Smooth muscle cell (in vitro differentiated cells): Measurements from ENCODE around the gene CCDC69. TPM values are rescaled to one million over a fixed set of nuclear protein-coding genes. Genes with fewer than 3 reads are reported as not detected.

Experiments used
- DNase-seq: peaks from one replicate; lab custom pipeline; 2025; ENCODE audit not compliant: unreplicated experiment; lab: John Stamatoyannopoulos, UW
- H2AFZ ChIP-seq: fragments of 200-600 bp; sonication (generic); 2 replicates; pipeline ENCODE4 v1.6.0; 2016; ENCODE audit warnings: antibody characterized with exemption, low read depth, mild to moderate bottlenecking
- H3F3A ChIP-seq: fragments of 200-600 bp; sonication (generic); 2 replicates; pipeline ENCODE4 v1.6.0; 2017; ENCODE audit warnings: antibody characterized with exemption, low read depth
- H3K27ac ChIP-seq: fragments of 200-600 bp; sonication (generic); 2 replicates; pipeline ENCODE4 v1.5.1; 2016; ENCODE audit warnings: low read depth, mild to moderate bottlenecking
- H3K27me3 ChIP-seq: fragments of 200-600 bp; sonication (generic); 2 replicates; pipeline ENCODE4 v1.6.1; 2016; ENCODE audit warnings: low read depth, mild to moderate bottlenecking
- H3K36me3 ChIP-seq: fragments of 200-600 bp; sonication (generic); 2 replicates; pipeline ENCODE4 v1.5.1; 2016; ENCODE audit warnings: low read depth
- H3K4me1 ChIP-seq: fragments of 200-600 bp; sonication (generic); 2 replicates; pipeline ENCODE4 v1.5.1; 2016; ENCODE audit warnings: low read depth
- H3K4me2 ChIP-seq: fragments of 200-600 bp; sonication (generic); 2 replicates; pipeline ENCODE4 v1.6.0; 2016; ENCODE audit warnings: mild to moderate bottlenecking
- H3K4me3 ChIP-seq: fragments of 200-600 bp; sonication (generic); 2 replicates; pipeline ENCODE4 v1.5.1; 2016; ENCODE audit warnings: mild to moderate bottlenecking
- H3K79me2 ChIP-seq: fragments of 200-600 bp; sonication (generic); 2 replicates; pipeline ENCODE4 v1.6.0; 2016; ENCODE audit warnings: low read depth, mild to moderate bottlenecking
- H3K9ac ChIP-seq: fragments of 200-600 bp; sonication (generic); 2 replicates; pipeline ENCODE4 v1.6.0; 2016; ENCODE audit warnings: low read depth
- H3K9me3 ChIP-seq: fragments of 200-600 bp; sonication (generic); replicated peaks from 2 replicates; pipeline ENCODE4 v1.5.1; 2016; ENCODE audit warnings: low read depth
- H4K20me1 ChIP-seq: fragments of 200-600 bp; sonication (generic); 2 replicates; pipeline ENCODE4 v1.6.0; 2016; ENCODE audit warnings: low read depth
- WGBS: methylation state at CpG from one replicate; pipeline ENCODE4 v1.1.7; 2016; ENCODE audit warnings: low lambda C conversion rate; 5-methylcytosine and 5-hydroxymethylcytosine counted together
- polyA plus RNA-seq: library from polyadenylated mRNA; unstranded; fragments of >200 nt; fragmentation: Nextera tagmentation; extraction: Ambion mirVana; gene quantifications from 2 replicates; pipeline ENCODE4 v1.2.1, GENCODE V29; 2016
- total RNA-seq: library from RNA; depleted of rRNA; stranded (reverse); fragments of >200 nt; gene quantifications from 2 replicates; pipeline ENCODE4 v1.2.3, GENCODE V29; 2014
- TF ChIP-seq, protein P1 (sequence below): fragments of 200-600 bp; sonication (generic); IDR thresholded peaks from 2 replicates; pipeline ENCODE4 v1.5.1; 2017; ENCODE audit warnings: borderline replicate concordance, mild to moderate bottlenecking, antibody characterized with exemption; ENCODE audit not compliant: insufficient read depth, poor library complexity, severe bottlenecking

Gene CCDC69
- total and polyA plus RNA-seq, 2 experiments from 2014 or later: 1.1 to 1.2 TPM

GRCh38 chr5:151248651-151249050 is 24.8 kb upstream of the CCDC69 start:
- TF ChIP-seq, protein P1, sequence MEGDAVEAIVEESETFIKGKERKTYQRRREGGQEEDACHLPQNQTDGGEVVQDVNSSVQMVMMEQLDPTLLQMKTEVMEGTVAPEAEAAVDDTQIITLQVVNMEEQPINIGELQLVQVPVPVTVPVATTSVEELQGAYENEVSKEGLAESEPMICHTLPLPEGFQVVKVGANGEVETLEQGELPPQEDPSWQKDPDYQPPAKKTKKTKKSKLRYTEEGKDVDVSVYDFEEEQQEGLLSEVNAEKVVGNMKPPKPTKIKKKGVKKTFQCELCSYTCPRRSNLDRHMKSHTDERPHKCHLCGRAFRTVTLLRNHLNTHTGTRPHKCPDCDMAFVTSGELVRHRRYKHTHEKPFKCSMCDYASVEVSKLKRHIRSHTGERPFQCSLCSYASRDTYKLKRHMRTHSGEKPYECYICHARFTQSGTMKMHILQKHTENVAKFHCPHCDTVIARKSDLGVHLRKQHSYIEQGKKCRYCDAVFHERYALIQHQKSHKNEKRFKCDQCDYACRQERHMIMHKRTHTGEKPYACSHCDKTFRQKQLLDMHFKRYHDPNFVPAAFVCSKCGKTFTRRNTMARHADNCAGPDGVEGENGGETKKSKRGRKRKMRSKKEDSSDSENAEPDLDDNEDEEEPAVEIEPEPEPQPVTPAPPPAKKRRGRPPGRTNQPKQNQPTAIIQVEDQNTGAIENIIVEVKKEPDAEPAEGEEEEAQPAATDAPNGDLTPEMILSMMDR: no peak
- Histone ChIP-seq H3K9ac (no peak overlapping the region), H3K9me3 (no peaks in the 10 kb centered on the region)

GRCh38 chr5:151245680-151246219 is 21.9 kb upstream of the CCDC69 start:
- TF ChIP-seq, protein P1: no peak
- H3K27me3 ChIP-seq: no peaks in the 10 kb centered on the region
- H3K36me3 ChIP-seq: no peaks in the 10 kb centered on the region
- H3K4me2 ChIP-seq: no peak overlapping the region
- no peak overlapping the region for H2AFZ ChIP-seq
- whole genome bisulfite sequencing: 79% methylated on average over 4 of the region's 4 CpGs
- H3K27ac ChIP-seq: no peak overlapping the region
- no peaks in the 10 kb centered on the region for H3K79me2 ChIP-seq
- no peak for DNase-seq
- H3K4me1 ChIP-seq: no peaks in the 10 kb centered on the region
- no peaks in the 10 kb centered on the region for H4K20me1 ChIP-seq
- H3F3A ChIP-seq: no peaks in the 10 kb centered on the region
- no peaks in the 10 kb centered on the region for H3K9me3 ChIP-seq
- no peak overlapping the region for H3K4me3 ChIP-seq
- H3K9ac ChIP-seq: no peak overlapping the region

More at GRCh38 chr5:151248651-151249050, 24.8 kb upstream of the CCDC69 start:
- Histone ChIP-seq H3K4me1 (peaks cover 3% of the 10 kb centered on the region), H3K79me2 (peaks cover 3% of the 10 kb centered on the region), H3K27me3 (no peaks in the 10 kb centered on the region), H3K36me3 (no peaks in the 10 kb centered on the region), H2AFZ (no peak overlapping the region), H3K4me3 (no peak overlapping the region), H4K20me1 (no peaks in the 10 kb centered on the region), H3K27ac (no peak overlapping the region), H3F3A (no peaks in the 10 kb centered on the region), H3K4me2 (no peak overlapping the region)
- 70% methylated on average over 2 of the region's 2 CpGs for WGBS
- DNase-seq: no peak

DNA sequence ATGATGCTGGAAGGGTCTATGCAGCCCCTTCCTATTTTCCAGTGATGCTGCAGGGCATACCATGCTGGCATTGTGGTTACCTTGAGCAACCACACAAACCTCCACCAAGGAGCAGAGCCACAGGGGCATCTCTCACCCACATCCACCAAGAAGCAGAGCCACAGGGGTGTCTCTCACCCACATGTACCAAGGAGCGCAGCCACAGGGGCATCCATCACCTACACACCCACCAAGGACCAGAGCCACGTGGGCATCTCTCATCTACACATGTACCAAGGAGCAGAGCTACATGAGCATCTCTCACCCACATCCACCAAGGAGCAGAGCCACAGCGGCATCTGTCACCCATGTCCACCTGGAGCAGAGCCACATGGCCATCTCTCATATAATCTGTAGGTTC is 20.3 kb upstream of the CCDC69 start:
- TF ChIP-seq, protein P1: no peak
- 90% methylated on average over 3 of the region's 3 CpGs for WGBS
- Histone ChIP-seq H3K36me3 (no peaks in the 10 kb centered on the region), H4K20me1 (no peaks in the 10 kb centered on the region), H3K4me2 (no peak overlapping the region), H3K27me3 (no peaks in the 10 kb centered on the region), H2AFZ (no peak overlapping the region), H3K27ac (no peak overlapping the region), H3F3A (no peaks in the 10 kb centered on the region), H3K4me3 (no peak overlapping the region), H3K9ac (no peak overlapping the region), H3K4me1 (no peaks in the 10 kb centered on the region), H3K79me2 (no peaks in the 10 kb centered on the region), H3K9me3 (no peaks in the 10 kb centered on the region)
- no peak for DNase-seq

- Histone ChIP-seq H3K4me1 (no peaks in the 10 kb centered on the region), H3K79me2 (no peaks in the 10 kb centered on the region), H2AFZ (no peak overlapping the region), H3K4me2 (no peak overlapping the region), H4K20me1 (no peaks in the 10 kb centered on the region), H3K9ac (no peak overlapping the region), H3K36me3 (no peaks in the 10 kb centered on the region), H3K27ac (no peak overlapping the region), H3K27me3 (no peaks in the 10 kb centered on the region), H3F3A (no peaks in the 10 kb centered on the region), H3K4me3 (no peak overlapping the region), H3K9me3 (no peaks in the 10 kb centered on the region)
- 90% methylated on average over 4 of the region's 4 CpGs for WGBS
- no peak for DNase-seq
- TF ChIP-seq, protein P1: no peak
Measured at GRCh38 chr5:151243564-151243963, 19.7 kb upstream of the CCDC69 start.
